IMR-90 (cell line): ENCODE data around the gene EID3. TPM values are rescaled to one million over a fixed set of nuclear protein-coding genes. Genes with fewer than 3 reads are reported as not detected.

Source experiments
- ATAC-seq: fragments of 200-7000 bp; cut with Tn5 transposase; 2 replicates; pipeline ENCODE4 v1.9.1; 2020; ENCODE audit warnings: low read depth, mild to moderate bottlenecking, moderate library complexity
- BruUV-seq: library from RNA; stranded (reverse); fragments of 400-500 nt; replicated peaks from 2 replicates; lab custom pipeline; 2021; lab: Mats Ljungman, UMichigan
- CTCF ChIA-PET: fragments of 300-600 bp; formaldehyde crosslinking; extraction: SDS; loops from one replicate; lab custom pipeline; 2021; ENCODE audit warnings: antibody characterized with exemption; lab: Yijun Ruan, JAX
- POLR2A ChIA-PET: fragments of 300-600 bp; sonication (Branson Sonifier 250); formaldehyde crosslinking; loops from one replicate; lab custom pipeline; 2022; ENCODE audit warnings: antibody characterized with exemption; ENCODE audit not compliant: unreplicated experiment; lab: Charles Lee
- DNase-seq: peaks from one replicate; pipeline ENCODE4 v3.0.0; 2013
- H2AFZ ChIP-seq: replicated peaks from 2 replicates; pipeline ENCODE3; 2013; ENCODE audit warnings: low read length, mild to moderate bottlenecking; ENCODE audit not compliant: poor library complexity
- H2AK5ac ChIP-seq: 2 replicates; pipeline ENCODE4 v1.6.1; 2013; ENCODE audit warnings: low read depth, low read length, inconsistent platforms
- H2AK9ac ChIP-seq: replicated peaks from 2 replicates; pipeline ENCODE3; 2013; ENCODE audit warnings: mild to moderate bottlenecking, low read depth, low read length, moderate library complexity; ENCODE audit not compliant: poor library complexity
- H2BK120ac ChIP-seq: 2 replicates; pipeline ENCODE4 v1.6.1; 2013; ENCODE audit warnings: low read depth, low read length, inconsistent platforms
- H2BK15ac ChIP-seq: 3 replicates; pipeline ENCODE4 v1.6.1; 2013; ENCODE audit warnings: low read depth, low read length, inconsistent platforms
- H2BK20ac ChIP-seq: 2 replicates; pipeline ENCODE4 v1.6.1; 2013; ENCODE audit warnings: low read depth, mild to moderate bottlenecking, inconsistent platforms, low read length, moderate library complexity
- H2BK5ac ChIP-seq: 2 replicates; pipeline ENCODE4 v1.6.1; 2013; ENCODE audit warnings: mild to moderate bottlenecking, low read depth, low read length, inconsistent platforms; ENCODE audit not compliant: poor library complexity, severe bottlenecking
- H3K14ac ChIP-seq: replicated peaks from 2 replicates; pipeline ENCODE4 v1.6.1; 2013; ENCODE audit warnings: low read depth, low read length, inconsistent platforms
- H3K18ac ChIP-seq: 2 replicates; pipeline ENCODE4 v1.6.1; 2013; ENCODE audit warnings: low read depth, low read length, control low read depth
- H3K23ac ChIP-seq: 2 replicates; pipeline ENCODE4 v1.6.1; 2013; ENCODE audit warnings: low read depth, low read length, inconsistent platforms
- H3K27ac ChIP-seq: 2 replicates; pipeline ENCODE4 v1.5.1; 2013; ENCODE audit warnings: mild to moderate bottlenecking, control low read depth, low read length; ENCODE audit not compliant: insufficient read depth
- H3K27me3 ChIP-seq: 2 replicates; pipeline ENCODE4 v1.6.1; 2013; ENCODE audit warnings: low read length; ENCODE audit not compliant: control insufficient read depth, insufficient read depth
- H3K36me3 ChIP-seq: 2 replicates; pipeline ENCODE4 v1.6.1; 2013; ENCODE audit warnings: low read length, mixed read lengths; ENCODE audit not compliant: control insufficient read depth, insufficient read depth
- H3K4ac ChIP-seq: 2 replicates; pipeline ENCODE4 v1.6.1; 2013; ENCODE audit warnings: low read depth, low read length, inconsistent platforms
- H3K4me1 ChIP-seq: 2 replicates; pipeline ENCODE4 v1.6.1; 2013; ENCODE audit warnings: low read length, mixed read lengths; ENCODE audit not compliant: control insufficient read depth, insufficient read depth
- H3K4me2 ChIP-seq: 2 replicates; pipeline ENCODE4 v1.6.1; 2013; ENCODE audit warnings: low read depth, mild to moderate bottlenecking, control low read depth, low read length, moderate library complexity
- H3K4me3 ChIP-seq: 2 replicates; pipeline ENCODE4 v1.5.1; 2013; ENCODE audit warnings: low read depth, mild to moderate bottlenecking, control low read depth, low read length, moderate library complexity; ENCODE audit not compliant: insufficient read depth
- H3K56ac ChIP-seq: 2 replicates; pipeline ENCODE4 v1.6.1; 2013; ENCODE audit warnings: low read length, inconsistent platforms; ENCODE audit not compliant: insufficient read depth; ENCODE audit errors: extremely low read depth
- H3K79me1 ChIP-seq, 2 experiments: 2 replicates each; pipeline ENCODE4 v1.6.1; 2013; ENCODE audit warnings: low read length in 2 of 2, inconsistent platforms in 1 of 2, low read depth in 1 of 2
- H3K9ac ChIP-seq: 2 replicates; pipeline ENCODE4 v1.6.1; 2013; ENCODE audit warnings: low read depth, low read length, control low read depth
- H3K9me1 ChIP-seq: 2 replicates; pipeline ENCODE4 v1.6.1; 2013; ENCODE audit warnings: low read length, inconsistent platforms; ENCODE audit not compliant: insufficient read depth
- H3K9me3 ChIP-seq: 2 replicates; pipeline ENCODE4 v1.6.1; 2013; ENCODE audit warnings: low read length; ENCODE audit not compliant: control insufficient read depth, insufficient read depth
- H4K20me1 ChIP-seq: 2 replicates; pipeline ENCODE4 v1.6.1; 2013; ENCODE audit warnings: low read length, inconsistent platforms; ENCODE audit not compliant: insufficient read depth
- H4K5ac ChIP-seq: 2 replicates; pipeline ENCODE4 v1.6.1; 2013; ENCODE audit warnings: mild to moderate bottlenecking, low read depth, low read length, control low read depth
- H4K8ac ChIP-seq, 2 experiments: 2 replicates each; pipeline ENCODE4 v1.6.1; 2013; ENCODE audit warnings: low read depth in 2 of 2, low read length in 2 of 2, control low read depth in 1 of 2, inconsistent platforms in 1 of 2
- H4K91ac ChIP-seq: 2 replicates; pipeline ENCODE4 v1.6.1; 2013; ENCODE audit warnings: low read depth, low read length, inconsistent platforms; ENCODE audit not compliant: insufficient read depth
- BHLHE40 ChIP-seq: fragments of 150-350 bp; IDR thresholded peaks from 2 replicates; pipeline ENCODE4 v1.6.1; 2016; ENCODE audit warnings: mild to moderate bottlenecking, low read depth, low read length
- CEBPB ChIP-seq: IDR thresholded peaks from 2 replicates; pipeline ENCODE4 v1.6.1; 2012; ENCODE audit warnings: low read depth, low read length, improper control_type of control experiment
- CHD1 ChIP-seq: IDR thresholded peaks from 2 replicates; pipeline ENCODE4 v1.6.1; 2012; ENCODE audit warnings: low read depth, low read length, improper control_type of control experiment
- CTCF ChIP-seq: conservative IDR thresholded peaks from 2 replicates; pipeline ENCODE4 v1.5.1; 2012; ENCODE audit warnings: mild to moderate bottlenecking, low read depth, low read length, improper control_type of control experiment
- ELK1 ChIP-seq: fragments of 150-350 bp; IDR thresholded peaks from 2 replicates; pipeline ENCODE4 v1.6.1; 2016; ENCODE audit warnings: low read depth, mild to moderate bottlenecking, low read length, moderate library complexity, borderline replicate concordance
- FOS ChIP-seq: fragments of 150-350 bp; IDR thresholded peaks from 2 replicates; pipeline ENCODE4 v1.6.1; 2016; ENCODE audit warnings: low read depth, low read length
- MAFK ChIP-seq: IDR thresholded peaks from 2 replicates; pipeline ENCODE4 v1.6.1; 2012; ENCODE audit warnings: low read depth, low read length, improper control_type of control experiment
- MAZ ChIP-seq: IDR thresholded peaks from 2 replicates; pipeline ENCODE4 v1.6.1; 2012; ENCODE audit warnings: low read depth, mild to moderate bottlenecking, low read length, improper control_type of control experiment, moderate library complexity, borderline replicate concordance
- MXI1 ChIP-seq: IDR thresholded peaks from 2 replicates; pipeline ENCODE4 v1.6.1; 2012; ENCODE audit warnings: low read depth, mild to moderate bottlenecking, low read length, moderate library complexity, borderline replicate concordance
- NFE2L2 ChIP-seq: fragments of 150-350 bp; IDR thresholded peaks from 2 replicates; pipeline ENCODE4 v1.6.1; 2016; ENCODE audit warnings: low read depth, mild to moderate bottlenecking, low read length
- POLR2A ChIP-seq: IDR thresholded peaks from 2 replicates; pipeline ENCODE4 v1.6.1; 2012; ENCODE audit warnings: mild to moderate bottlenecking, low read depth, low read length
- RAD21 ChIP-seq: IDR thresholded peaks from 2 replicates; pipeline ENCODE4 v1.6.1; 2012; ENCODE audit warnings: low read length, improper control_type of control experiment
- RCOR1 ChIP-seq: IDR thresholded peaks from 2 replicates; pipeline ENCODE4 v1.6.1; 2012; ENCODE audit warnings: mild to moderate bottlenecking, low read length, improper control_type of control experiment; ENCODE audit not compliant: insufficient replicate concordance
- RFX5 ChIP-seq: IDR thresholded peaks from 2 replicates; pipeline ENCODE4 v1.8.0; 2012; ENCODE audit warnings: low read depth, mild to moderate bottlenecking, low read length, moderate library complexity
- SMC3 ChIP-seq: fragments of 150-350 bp; IDR thresholded peaks from 2 replicates; pipeline ENCODE4 v1.6.1; 2016; ENCODE audit warnings: low read depth, mild to moderate bottlenecking, antibody characterized with exemption, low read length, moderate library complexity
- USF2 ChIP-seq: fragments of 150-350 bp; IDR thresholded peaks from 2 replicates; pipeline ENCODE4 v1.6.1; 2017; ENCODE audit warnings: mild to moderate bottlenecking, antibody characterized with exemption, low read length, low read depth
- WGBS, 2 experiments: methylation state at CpG; one replicate each; pipeline versions ENCODE4 v1.1.5 to v1.1.7; 2013; ENCODE audit warnings: missing lambda C conversion rate in 2 of 2; ENCODE audit not compliant: insufficient read length in 1 of 2; ENCODE audit errors: extremely low coverage in 2 of 2; 5-methylcytosine and 5-hydroxymethylcytosine counted together
- dilution Hi-C: fragments of 300-500 bp; cut with HindIII; formaldehyde crosslinking; loops from one replicate; pipeline ENCODE4 v1.14.3; 2018; ENCODE audit warnings: low sequenced_read_pairs; ENCODE audit not compliant: unreplicated experiment
- in situ Hi-C: fragments of 300-500 bp; cut with MboI; formaldehyde crosslinking; loops from 3 replicates; pipeline ENCODE4 v1.14.3; 2019; ENCODE audit warnings: low sequenced_read_pairs, inconsistent platforms, mixed read lengths
- intact Hi-C: fragments of 100-400 bp; cut with micrococcal nuclease; formaldehyde crosslinking; loops from 2 replicates; pipeline ENCODE4 v1.10.0; 2022
- polyA plus RNA-seq, 3 experiments: library from polyadenylated mRNA; depleted of rRNA; stranded (reverse); fragments of >200 nt; gene quantifications; 2 replicates each; pipeline ENCODE4 v1.2.3, GENCODE V29; 2012; ENCODE audit warnings: low replicate concordance in 1 of 3
- total RNA-seq: library from RNA; depleted of rRNA; stranded (reverse); fragments of >200 nt; gene quantifications from 2 replicates; pipeline ENCODE4 v1.2.3, GENCODE V29; 2012

EID3 gene
- total and polyA plus RNA-seq, 2 of the 4 experiments (the other 2 are of a cell fraction), result 2.2 to 4.1 TPM

- Histone ChIP-seq H3K4ac (no peak overlapping the region), H2BK20ac (no peak overlapping the region)
- in situ Hi-C loops, result no loop called here
Measured at GRCh38 chr12:104340177-104340576, 36.6 kb downstream of the EID3 start.

More at GRCh38 chr12:104340177-104340576, 36.6 kb downstream of the EID3 start:
- peak; percentile 33 for DNase-seq
- TF ChIP-seq CTCF (no peak), USF2 (no peak), NFE2L2 (no peak), FOS (no peak), MXI1 (no peak), POLR2A (no peak), BHLHE40 (no peak), CHD1 (no peak), RCOR1 (no peak), RAD21 (no peak), CEBPB (no peak), ELK1 (no peak), SMC3 (no peak), RFX5 (no peak), MAFK (no peak), MAZ (no peak)
- Histone ChIP-seq H3K27ac (peak overlapping the region; percentile 52; the same call in 1 of the 2 replicates), H3K56ac (no peak overlapping the region), H3K4me1 (peaks cover 7% of the 10 kb centered on the region; the same call in 1 of the 2 replicates), H3K14ac (no peak overlapping the region), H3K9me3 (no peaks in the 10 kb centered on the region), H3K79me1 (peaks cover 41 to 65% of the 10 kb centered on the region in 2 experiments), H3K27me3 (no peaks in the 10 kb centered on the region), H2BK5ac (no peak overlapping the region), H4K91ac (no peak overlapping the region), H3K9ac (no peak overlapping the region), H3K4me2 (no peak overlapping the region), H2AFZ (no peak overlapping the region), H4K8ac (no peak overlapping the region), H3K9me1 (peaks cover 11% of the 10 kb centered on the region), H2AK9ac (no peak overlapping the region), H4K20me1 (peaks cover 74% of the 10 kb centered on the region), H4K5ac (no peak overlapping the region), H3K18ac (no peak overlapping the region), H2AK5ac (no peak overlapping the region), H3K36me3 (peaks cover 59% of the 10 kb centered on the region), H3K4me3 (no peak overlapping the region), H3K23ac (no peak overlapping the region), H2BK15ac (no peak overlapping the region), H2BK120ac (no peak overlapping the region)
- intact Hi-C loops, result no loop called here
- ChIA-PET POLR2A (no interaction called here), CTCF (no interaction called here)
- no CpG with 5 or more reads among the region's 1 CpG for WGBS, 2 experiments
- dilution Hi-C loops, result no loop called here
- no TSS peak for BruUV-seq
- no peak for ATAC-seq
